Dedifferentiated amniotic fluid mesenchymal stem cell (primary cell): ENCODE results near the gene SNTG2.

ENCODE experiments used
- DNase-seq: peaks from one replicate; pipeline ENCODE4 v3.0.0-alpha.2; 2016; ENCODE audit errors: extremely low spot score

The SNTG2 gene

DNA sequence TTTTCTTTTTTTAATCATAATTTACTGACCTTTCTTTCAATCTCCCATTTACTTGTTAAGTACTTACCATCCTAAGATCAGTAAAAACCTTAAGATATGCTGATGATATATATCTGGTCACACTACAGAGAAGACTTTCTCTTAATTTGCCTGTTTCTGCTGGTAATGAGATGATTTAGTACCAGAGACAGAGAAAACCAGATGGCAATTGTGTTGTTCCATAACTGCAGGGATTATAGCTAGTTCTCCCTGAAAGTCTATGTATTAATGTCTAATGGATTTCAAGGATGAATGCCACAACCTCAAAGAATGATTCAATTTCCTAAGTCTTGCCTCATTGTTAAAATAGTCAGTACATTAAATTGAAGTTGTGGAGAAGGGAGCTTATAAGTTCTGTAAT lies 40.3 kb downstream of the SNTG2 start:
- DNase-seq: no peak

GRCh38 chr2:1002350-1002749 lies 51.7 kb downstream of the SNTG2 start:
- no peak for DNase-seq

DNA sequence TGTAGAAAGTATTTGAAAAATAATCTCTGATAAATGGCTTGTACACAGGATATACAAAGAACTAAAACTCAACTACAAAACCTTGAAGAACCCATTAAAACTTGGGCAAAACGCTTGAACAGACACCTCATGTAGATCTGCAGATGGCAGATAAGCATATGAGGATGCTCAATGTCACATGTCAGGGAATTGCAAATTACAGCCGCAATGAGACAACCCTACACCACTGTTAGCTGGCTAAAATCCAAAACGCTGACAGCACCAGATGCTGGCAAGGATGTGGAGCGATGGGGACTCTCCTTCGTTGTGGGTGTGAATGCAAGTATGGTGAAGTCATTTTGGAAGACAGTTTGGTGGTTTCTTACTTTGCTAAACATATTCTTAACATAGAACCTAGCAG lies 53.7 kb downstream of the SNTG2 start:
- DNase-seq: no peak

GRCh38 chr2:1010415-1010930 lies 59.8 kb downstream of the SNTG2 start:
- DNase-seq: no peak

DNA sequence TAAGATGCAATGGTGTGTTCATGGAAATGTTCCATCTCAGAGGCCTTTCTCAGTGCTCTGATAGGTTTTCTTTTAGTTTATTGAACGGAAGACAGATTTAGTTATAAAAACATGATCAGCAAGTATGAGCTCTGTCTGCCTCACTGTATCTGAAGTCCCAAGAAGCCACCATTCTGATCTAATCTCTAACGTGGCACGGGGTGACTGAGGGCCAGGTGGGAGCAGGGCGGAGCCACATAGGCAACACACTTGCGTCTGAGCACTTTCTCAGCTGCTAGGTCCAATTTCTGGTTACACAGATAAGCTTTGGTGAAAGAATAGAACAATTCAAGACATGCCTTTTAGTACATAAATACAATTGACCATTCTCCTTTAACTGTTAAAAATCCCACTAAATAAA lies 60.4 kb downstream of the SNTG2 start:
- no peak for DNase-seq

DNA sequence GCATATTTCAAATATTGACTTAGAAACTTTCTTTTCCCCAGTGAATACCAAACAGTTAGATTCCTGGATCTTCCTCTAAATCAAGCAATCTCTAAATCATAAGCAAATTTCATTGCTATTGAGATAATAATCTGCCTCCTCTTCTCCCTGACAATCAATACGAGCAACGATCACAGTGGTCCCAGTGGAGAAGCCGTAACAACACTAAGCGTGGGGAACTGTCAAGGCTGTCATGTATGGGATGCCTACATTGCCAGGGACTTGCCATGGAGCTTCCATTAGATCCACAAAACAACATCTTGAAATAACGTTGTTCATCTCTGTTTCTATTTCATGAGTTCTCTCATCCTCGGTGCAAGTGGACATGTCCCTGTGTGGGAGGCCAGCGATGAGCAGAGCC lies 61.3 kb downstream of the SNTG2 start:
- DNase-seq: no peak

GRCh38 chr2:1014802-1015201 lies 64.2 kb downstream of the SNTG2 start:
- DNase-seq: no peak

- no peak for DNase-seq
Measured at GRCh38 chr2:1016500-1016899, 65.9 kb downstream of the SNTG2 start.

DNA sequence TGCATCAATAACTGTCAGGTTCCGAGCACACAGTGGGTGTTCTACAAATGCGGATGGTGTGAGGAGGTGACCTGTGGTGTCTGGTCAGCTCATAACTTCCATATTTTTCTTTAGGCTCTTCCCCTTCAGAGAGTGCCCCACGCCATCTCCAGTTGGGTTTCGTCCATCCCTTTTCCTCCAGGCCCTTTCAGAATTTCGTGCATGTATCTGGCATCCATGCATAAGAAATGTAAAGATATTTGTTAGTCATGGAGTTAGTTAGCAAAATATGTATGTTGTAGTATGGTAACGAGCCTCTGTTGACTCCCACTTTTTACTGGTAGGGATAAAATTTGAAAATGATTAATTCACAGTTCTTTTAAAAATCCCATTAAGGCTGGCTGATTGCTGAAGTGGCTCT lies 67.2 kb downstream of the SNTG2 start:
- no peak for DNase-seq

GRCh38 chr2:1020206-1020605 lies 69.6 kb downstream of the SNTG2 start:
- DNase-seq: no peak

- DNase-seq: no peak
Measured at GRCh38 chr2:1022178-1022577, 71.5 kb downstream of the SNTG2 start.

DNA sequence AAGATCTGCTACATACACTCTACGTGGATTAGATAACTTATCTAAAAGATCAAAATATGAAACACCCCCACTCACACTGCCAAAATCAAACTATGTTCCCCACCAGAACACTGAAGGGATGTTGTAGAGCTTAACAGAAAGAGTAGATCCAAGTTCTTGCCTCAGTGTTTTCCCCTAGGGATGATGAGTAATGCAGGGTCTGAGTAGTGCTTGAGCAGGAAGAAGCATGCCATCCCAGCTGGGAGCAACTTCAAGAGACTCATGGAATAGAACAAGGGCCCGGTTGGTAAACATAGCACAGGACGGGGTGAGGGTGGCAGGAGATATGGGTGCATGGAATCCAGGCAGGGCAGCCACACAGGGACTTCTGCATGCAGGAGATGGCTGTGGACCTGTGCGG lies 74.3 kb downstream of the SNTG2 start:
- DNase-seq: peak; percentile 31

DNA sequence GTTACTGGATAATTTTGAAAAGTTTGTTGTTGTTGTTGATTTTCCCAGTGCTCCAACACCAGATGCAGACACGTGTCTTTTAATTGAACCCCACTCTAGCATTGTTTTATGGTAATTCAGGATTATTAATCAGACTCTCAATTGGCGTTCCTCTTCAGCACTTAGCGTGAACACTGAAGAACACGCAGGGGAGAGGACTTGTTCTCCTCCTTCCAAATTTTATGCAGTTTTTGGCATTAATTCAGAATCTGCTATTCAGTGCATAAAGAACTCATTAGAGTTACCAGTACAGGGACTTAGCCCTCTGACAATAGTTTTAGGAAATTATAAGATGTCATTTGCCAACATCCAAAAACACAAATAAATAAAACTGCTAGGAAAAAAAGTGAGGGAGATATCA lies 75.5 kb downstream of the SNTG2 start:
- no peak for DNase-seq

DNA sequence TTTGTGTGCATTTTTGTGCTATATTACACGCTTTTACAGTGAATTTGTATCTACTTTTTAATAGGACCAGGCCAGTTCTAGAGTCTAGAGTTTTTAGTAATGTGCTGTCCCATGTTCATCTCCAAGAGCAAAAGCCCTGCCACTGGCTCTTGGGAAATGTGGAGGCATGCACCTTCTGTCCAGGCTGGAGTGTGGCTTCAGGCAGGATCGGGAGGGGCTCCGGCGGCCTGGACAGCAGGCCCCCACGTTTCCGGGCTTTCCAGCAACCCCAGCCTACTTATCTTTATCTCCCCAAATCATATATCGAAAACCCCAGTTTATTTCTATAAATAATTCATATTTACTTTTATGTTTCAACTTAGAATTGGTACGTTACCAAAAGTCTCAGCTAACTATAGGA lies 78.2 kb downstream of the SNTG2 start:
- no peak for DNase-seq

DNA sequence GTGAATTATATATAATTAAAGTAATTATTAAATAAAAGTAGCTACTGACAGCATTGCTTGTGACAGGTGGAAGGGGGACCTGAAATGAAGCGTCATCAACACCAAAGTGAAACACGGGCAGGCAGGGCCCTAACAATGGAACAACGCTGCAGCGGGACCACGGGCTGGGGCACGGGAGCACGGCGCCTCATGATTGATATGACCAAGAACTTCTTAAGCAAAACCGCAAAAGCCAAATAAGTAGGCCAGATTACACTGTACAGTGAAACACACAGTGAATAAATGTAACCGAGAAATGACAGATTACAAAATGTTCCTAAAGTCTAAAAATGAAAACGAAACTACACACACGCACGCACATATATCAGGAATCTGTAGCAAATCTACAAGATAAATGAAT lies 81.4 kb downstream of the SNTG2 start:
- no peak for DNase-seq

- no peak for DNase-seq
Measured at GRCh38 chr2:1033069-1033468, 82.4 kb downstream of the SNTG2 start.

- no peak for DNase-seq
Measured at GRCh38 chr2:1037066-1037465, 86.4 kb downstream of the SNTG2 start.

DNA sequence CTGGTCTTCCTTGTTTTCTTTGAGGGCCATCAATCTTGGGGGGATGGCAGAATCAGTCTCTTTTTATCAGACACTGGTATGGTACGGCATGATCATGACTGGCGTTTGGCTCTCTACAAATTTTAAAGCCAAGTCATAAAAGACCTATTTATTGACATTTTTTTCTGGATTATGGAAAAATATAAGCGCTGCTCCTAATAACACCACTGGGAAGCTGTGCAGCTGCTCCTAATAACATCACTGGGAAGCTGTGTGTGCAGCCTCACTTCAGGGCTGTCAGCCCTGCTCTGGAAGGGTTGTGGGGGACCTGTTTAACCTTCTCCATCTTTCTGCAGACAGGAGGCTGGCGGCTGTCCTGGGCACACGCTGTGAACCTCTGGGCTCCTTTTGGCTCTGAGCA lies 88.9 kb downstream of the SNTG2 start:
- no peak for DNase-seq

DNA sequence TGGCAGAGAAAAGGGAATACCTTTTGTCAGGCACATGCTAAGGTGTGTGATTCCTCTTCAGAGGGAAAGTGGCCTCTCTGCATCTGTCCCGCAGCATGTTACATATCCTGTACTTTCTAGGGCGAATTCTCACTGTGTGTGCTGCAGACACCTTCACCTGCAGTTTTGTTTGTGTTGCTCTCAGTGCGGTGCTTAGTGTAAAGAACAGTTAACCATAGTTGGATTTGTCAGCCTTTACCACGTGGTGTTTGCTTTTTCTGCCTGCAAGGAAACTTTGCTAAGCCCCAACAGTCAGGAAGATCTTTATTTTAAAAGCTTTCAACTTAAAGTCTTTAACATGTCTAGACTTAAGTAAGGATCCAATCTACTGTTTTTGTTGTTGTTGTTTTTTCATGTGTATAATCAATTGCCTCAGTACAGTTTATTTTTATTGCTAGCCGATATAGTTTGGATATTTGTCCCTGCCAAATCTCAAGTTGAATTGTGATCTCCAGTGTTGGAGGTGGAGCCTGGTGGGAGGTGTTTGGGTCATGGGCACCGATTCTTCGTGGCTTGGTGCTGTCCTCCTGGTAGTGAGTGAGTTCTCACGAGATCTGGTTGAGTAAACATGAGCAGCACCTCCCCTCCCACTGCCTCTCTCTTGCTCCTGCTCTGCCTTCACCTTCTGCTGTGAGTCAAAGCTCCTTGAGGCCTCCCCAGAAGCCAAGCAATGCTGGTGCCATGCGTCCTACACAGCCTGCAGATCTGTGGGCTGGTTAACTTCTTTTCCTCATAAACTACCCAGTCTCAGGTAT lies 90.6 kb downstream of the SNTG2 start:
- DNase-seq: no peak

DNA sequence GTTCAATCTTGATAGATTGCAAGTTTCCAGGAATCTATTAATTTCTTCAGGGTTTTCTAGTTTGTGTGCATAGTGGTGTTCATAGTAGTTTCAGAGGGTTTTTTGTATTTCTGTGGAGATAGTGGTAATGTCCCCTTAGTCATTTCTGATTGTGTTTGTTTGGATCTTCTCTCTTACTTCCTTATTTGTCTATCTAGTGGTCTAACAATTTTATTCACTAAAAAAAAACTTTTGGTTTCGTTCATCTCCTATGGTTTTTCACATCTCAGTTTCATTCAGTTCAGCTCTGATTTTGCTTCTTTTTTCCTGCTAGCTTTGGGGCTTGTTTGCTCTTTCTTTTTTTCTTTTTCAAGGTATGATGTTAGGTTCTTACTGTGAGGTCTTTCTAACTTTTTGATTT lies 94.5 kb downstream of the SNTG2 start:
- no peak for DNase-seq

GRCh38 chr2:1046067-1046466 lies 95.4 kb downstream of the SNTG2 start:
- no peak for DNase-seq

GRCh38 chr2:1047485-1047884 lies 96.8 kb downstream of the SNTG2 start:
- no peak for DNase-seq

DNA sequence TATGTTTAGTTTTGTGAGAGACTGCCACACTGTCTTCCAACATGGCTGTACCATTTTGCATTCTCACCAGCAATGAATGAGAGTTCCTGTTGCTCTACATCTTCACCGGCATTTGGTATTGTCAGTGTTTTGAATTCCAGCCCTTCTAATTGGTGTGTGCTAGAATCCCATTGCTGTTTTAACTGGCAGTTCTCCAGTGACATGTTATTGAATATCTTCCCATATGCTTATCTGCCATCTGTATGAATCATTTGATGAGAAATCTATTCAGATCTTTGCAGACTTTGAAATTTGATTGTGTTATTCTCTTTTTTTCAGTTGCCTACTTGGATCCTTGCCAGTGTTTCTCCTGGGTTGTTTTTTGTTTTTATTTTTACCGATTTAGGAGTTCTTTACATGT lies 99.0 kb downstream of the SNTG2 start:
- DNase-seq: no peak

DNA sequence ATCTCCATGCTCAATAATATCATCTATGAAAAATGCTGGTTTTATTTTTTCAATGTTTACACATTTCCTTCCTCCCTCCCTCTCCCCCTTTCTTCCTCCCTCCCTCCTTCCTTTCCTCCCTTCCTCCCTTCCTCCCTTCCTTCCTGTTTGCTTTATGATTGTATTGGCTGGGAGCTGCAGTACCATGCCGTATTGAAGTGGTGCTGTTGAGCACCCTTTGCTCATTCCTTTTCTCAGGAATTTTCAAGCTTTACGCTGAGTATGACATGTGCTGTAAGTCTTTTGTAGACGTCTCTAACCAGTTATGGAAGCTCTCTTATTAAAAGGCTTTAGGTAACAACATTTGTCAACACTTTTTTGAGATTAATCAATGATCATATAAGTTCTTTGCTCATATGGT lies 100.4 kb downstream of the SNTG2 start:
- DNase-seq: no peak
